Subcutaneous abdominal adipose tissue (tissue), 5 donors: ENCODE measurements around the gene LYRM1.

Experiments
- H3K27ac ChIP-seq: one replicate; pipeline ENCODE4 v1.7.0; 2013; ENCODE audit warnings: low read depth, mild to moderate bottlenecking, inconsistent platforms, low read length, moderate library complexity
- H3K27me3 ChIP-seq, 5 donors: one replicate each; pipeline ENCODE4 v1.7.0; 2013; ENCODE audit warnings: low read length in 5 of 5, inconsistent platforms in 1 of 5; ENCODE audit not compliant: control insufficient read depth in 5 of 5, insufficient read depth in 4 of 5
- H3K36me3 ChIP-seq, 5 donors: one replicate each; pipeline ENCODE4 v1.7.0; 2013; ENCODE audit warnings: low read length in 5 of 5; ENCODE audit not compliant: control insufficient read depth in 5 of 5, insufficient read depth in 5 of 5
- H3K4me1 ChIP-seq, 5 donors: one replicate each; pipeline ENCODE4 v1.7.0; 2013; ENCODE audit warnings: low read length in 5 of 5, mild to moderate bottlenecking in 3 of 5, moderate library complexity in 1 of 5; ENCODE audit not compliant: control insufficient read depth in 5 of 5, insufficient read depth in 5 of 5
- H3K4me3 ChIP-seq, 5 donors: one replicate each; pipeline ENCODE4 v1.7.0; 2013; ENCODE audit warnings: low read length in 5 of 5, low read depth in 1 of 5
- H3K9ac ChIP-seq, 5 donors: one replicate each; pipeline ENCODE4 v1.7.0; 2013; ENCODE audit warnings: low read length in 5 of 5, mild to moderate bottlenecking in 4 of 5, moderate library complexity in 3 of 5
- H3K9me3 ChIP-seq, 5 donors: one replicate each; pipeline ENCODE4 v1.7.0; 2013; ENCODE audit warnings: low read length in 5 of 5; ENCODE audit not compliant: control insufficient read depth in 5 of 5
- donor health status: healthy.
- donor health status: healthy.
- donor health status: healthy.
- donor health status: healthy.
- donor health status: healthy.

Gene LYRM1

GRCh38 chr16:20871258-20871657 is 29.3 kb upstream of the LYRM1 start:
- H3K27ac ChIP-seq: peak overlapping the region; percentile 64
- peak overlapping the region in 2 of 5 donors; percentile 14 to 25 for H3K9ac ChIP-seq
- H3K27me3 ChIP-seq: no peaks in the 10 kb centered on the region
- peaks cover 21 to 94% (median 93%) of the 10 kb centered on the region in 5 donors for H3K4me1 ChIP-seq
- H3K4me3 ChIP-seq: no peak overlapping the region
- peaks cover 0 to 4% (median 2%) of the 10 kb centered on the region in 5 donors for H3K36me3 ChIP-seq
- H3K9me3 ChIP-seq: no peaks in the 10 kb centered on the region

DNA sequence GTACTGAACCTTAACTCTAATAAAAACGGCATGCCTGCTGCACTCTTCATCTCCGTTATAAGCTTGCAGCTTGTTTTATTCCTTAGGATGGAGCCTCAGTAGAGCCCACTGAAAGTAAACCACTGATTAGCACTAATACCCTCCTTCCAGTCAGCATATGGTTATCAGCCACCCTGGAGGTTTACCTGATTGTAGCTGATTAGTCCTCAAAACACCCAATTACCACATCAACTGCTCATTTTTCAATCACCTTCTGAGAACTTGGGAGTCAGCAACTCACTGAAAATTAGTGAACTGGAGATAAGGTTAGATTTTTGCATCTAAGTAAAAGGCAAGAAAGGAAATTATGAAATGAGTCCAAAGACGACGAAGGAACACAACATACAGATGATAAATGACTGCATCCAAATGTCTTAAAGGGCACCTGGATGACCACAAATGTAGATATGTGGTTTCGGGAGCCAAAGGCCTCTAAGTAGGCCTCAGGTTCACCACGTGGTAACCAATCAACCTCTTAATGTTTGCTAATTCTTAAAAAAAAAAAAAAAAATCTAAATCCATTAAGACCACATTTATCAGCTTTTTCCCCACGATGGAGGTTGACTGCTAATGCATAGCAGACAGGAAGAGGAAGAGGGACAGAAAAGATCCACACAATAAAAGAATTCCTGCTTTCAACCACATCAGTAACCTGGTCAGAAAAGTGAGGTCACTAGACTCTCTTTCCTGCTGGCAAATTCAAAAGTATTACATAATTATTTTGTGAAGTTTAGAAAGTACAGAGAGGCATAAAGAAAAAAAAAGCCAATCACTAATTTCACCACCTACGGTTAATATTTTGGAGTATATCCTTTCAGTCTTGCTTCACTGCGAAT is 28.4 kb upstream of the LYRM1 start:
- H3K4me3 ChIP-seq: no peak overlapping the region
- peak overlapping the region in 2 of 5 donors; percentile 29 to 61 for H3K9ac ChIP-seq
- no peaks in the 10 kb centered on the region for H3K9me3 ChIP-seq
- peaks cover 0 to 7% (median 2%) of the 10 kb centered on the region in 5 donors for H3K36me3 ChIP-seq
- peaks cover 18 to 87% (median 85%) of the 10 kb centered on the region in 5 donors for H3K4me1 ChIP-seq
- peak overlapping the region; percentile 64 for H3K27ac ChIP-seq
- no peaks in the 10 kb centered on the region for H3K27me3 ChIP-seq

DNA sequence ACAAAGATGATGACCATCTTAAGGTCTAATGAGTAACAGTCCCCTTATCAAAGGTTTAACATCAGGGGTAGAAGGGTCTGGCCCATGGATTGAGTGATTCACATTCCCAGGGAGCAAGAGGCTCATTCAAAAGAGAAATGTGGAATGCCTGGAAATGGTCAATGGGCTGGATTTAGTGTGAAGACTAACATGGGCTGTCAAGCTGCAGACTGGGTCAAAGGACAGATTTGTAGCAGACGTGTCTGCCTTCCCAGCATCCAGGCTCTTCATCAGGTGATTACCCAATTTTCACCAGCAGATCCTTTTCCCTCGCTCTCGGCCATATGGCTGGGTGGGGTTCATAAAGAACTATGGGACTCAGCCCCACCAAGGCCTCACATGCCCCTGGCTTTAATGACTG is 27.2 kb upstream of the LYRM1 start:
- Histone ChIP-seq H3K4me1 (peaks cover 11 to 87% (median 85%) of the 10 kb centered on the region in 5 donors), H3K9me3 (no peaks in the 10 kb centered on the region), H3K27me3 (no peaks in the 10 kb centered on the region), H3K4me3 (no peak overlapping the region), H3K36me3 (peaks cover 0 to 8% (median 0%) of the 10 kb centered on the region in 5 donors), H3K27ac (peak overlapping the region; percentile 64), H3K9ac (peak overlapping the region in 2 of 5 donors; percentile 32 to 67)

- Histone ChIP-seq H3K4me1 (peaks cover 6 to 87% (median 85%) of the 10 kb centered on the region in 5 donors), H3K9ac (peak overlapping the region in 2 of 5 donors; percentile 6 to 67), H3K27me3 (no peaks in the 10 kb centered on the region), H3K36me3 (peaks cover 0 to 7% (median 0%) of the 10 kb centered on the region in 5 donors), H3K9me3 (no peaks in the 10 kb centered on the region), H3K27ac (peak overlapping the region; percentile 64), H3K4me3 (no peak overlapping the region)
Measured at GRCh38 chr16:20874088-20874581, 26.4 kb upstream of the LYRM1 start.

GRCh38 chr16:20875355-20875650 is 25.3 kb upstream of the LYRM1 start:
- Histone ChIP-seq H3K27ac (peak overlapping the region; percentile 9), H3K9ac (no peak overlapping the region), H3K27me3 (no peaks in the 10 kb centered on the region), H3K4me3 (no peak overlapping the region), H3K36me3 (peaks cover 0 to 7% (median 0%) of the 10 kb centered on the region in 5 donors), H3K9me3 (no peaks in the 10 kb centered on the region), H3K4me1 (peaks cover 2 to 87% (median 85%) of the 10 kb centered on the region in 5 donors)

GRCh38 chr16:20878682-20879147 is 21.9 kb upstream of the LYRM1 start:
- no peaks in the 10 kb centered on the region for H3K27me3 ChIP-seq
- H3K9ac ChIP-seq: peak overlapping the region in 2 of 5 donors; percentile 37 to 52
- H3K4me3 ChIP-seq: no peak overlapping the region
- H3K27ac ChIP-seq: peak overlapping the region; percentile 77
- peaks cover 0 to 13% (median 0%) of the 10 kb centered on the region in 5 donors for H3K36me3 ChIP-seq
- no peaks in the 10 kb centered on the region for H3K9me3 ChIP-seq
- peaks cover 0 to 75% (median 69%) of the 10 kb centered on the region in 5 donors for H3K4me1 ChIP-seq

- Histone ChIP-seq H3K36me3 (peaks cover 0 to 13% (median 0%) of the 10 kb centered on the region in 5 donors), H3K4me1 (peaks cover 0 to 75% (median 69%) of the 10 kb centered on the region in 5 donors), H3K27ac (peak overlapping the region; percentile 77), H3K27me3 (no peaks in the 10 kb centered on the region), H3K9ac (peak overlapping the region in 2 of 5 donors; percentile 43 to 52), H3K4me3 (no peak overlapping the region), H3K9me3 (no peaks in the 10 kb centered on the region)
Measured at GRCh38 chr16:20879175-20880040, 21.2 kb upstream of the LYRM1 start.

- H3K4me1 ChIP-seq: peaks cover 0 to 76% (median 66%) of the 10 kb centered on the region in 5 donors
- no peaks in the 10 kb centered on the region for H3K27me3 ChIP-seq
- peaks cover 0 to 13% (median 0%) of the 10 kb centered on the region in 5 donors for H3K36me3 ChIP-seq
- H3K9ac ChIP-seq: peak overlapping the region in 1 of 5 donors; percentile 3
- no peak overlapping the region for H3K4me3 ChIP-seq
- H3K9me3 ChIP-seq: no peaks in the 10 kb centered on the region
- H3K27ac ChIP-seq: peak overlapping the region; percentile 77
Measured at GRCh38 chr16:20880867-20881502, 19.6 kb upstream of the LYRM1 start.

DNA sequence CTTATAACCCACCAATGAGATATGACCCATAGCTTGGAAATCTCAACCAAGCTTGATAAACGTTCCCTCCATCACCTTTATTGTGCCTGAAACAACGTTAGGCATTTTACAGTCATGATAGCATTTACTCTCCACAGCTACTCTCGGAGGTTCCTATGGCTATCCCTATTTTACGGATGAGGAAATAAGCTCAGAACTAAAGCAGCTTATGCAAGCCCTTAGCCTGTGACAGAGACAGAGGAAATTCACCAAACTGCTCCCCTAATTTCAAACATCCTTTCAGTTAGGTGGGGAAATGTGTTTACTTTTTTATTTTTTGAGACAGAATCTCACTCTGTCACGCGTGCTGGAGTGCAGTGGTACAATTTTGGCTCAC is 19.1 kb upstream of the LYRM1 start:
- Histone ChIP-seq H3K27me3 (no peaks in the 10 kb centered on the region), H3K4me3 (no peak overlapping the region), H3K4me1 (peaks cover 0 to 82% (median 66%) of the 10 kb centered on the region in 5 donors), H3K27ac (peak overlapping the region; percentile 77), H3K36me3 (peaks cover 0 to 13% (median 0%) of the 10 kb centered on the region in 5 donors), H3K9ac (no peak overlapping the region), H3K9me3 (no peaks in the 10 kb centered on the region)
